Measurements from ENCODE around the gene SALL2. TPM values are rescaled to one million over a fixed set of nuclear protein-coding genes. Genes with fewer than 3 reads are reported as not detected.
A peak's percentile ranks its signal among the peaks of the same experiment; 100 is the strongest.

SALL2 gene
- 1 to 10 TPM in 2 of 6 experiments, under 1 TPM in 4; 0.40 to 2.9 (median 0.69) TPM for total RNA-seq
- long read RNA-seq: 0 reads

DNA sequence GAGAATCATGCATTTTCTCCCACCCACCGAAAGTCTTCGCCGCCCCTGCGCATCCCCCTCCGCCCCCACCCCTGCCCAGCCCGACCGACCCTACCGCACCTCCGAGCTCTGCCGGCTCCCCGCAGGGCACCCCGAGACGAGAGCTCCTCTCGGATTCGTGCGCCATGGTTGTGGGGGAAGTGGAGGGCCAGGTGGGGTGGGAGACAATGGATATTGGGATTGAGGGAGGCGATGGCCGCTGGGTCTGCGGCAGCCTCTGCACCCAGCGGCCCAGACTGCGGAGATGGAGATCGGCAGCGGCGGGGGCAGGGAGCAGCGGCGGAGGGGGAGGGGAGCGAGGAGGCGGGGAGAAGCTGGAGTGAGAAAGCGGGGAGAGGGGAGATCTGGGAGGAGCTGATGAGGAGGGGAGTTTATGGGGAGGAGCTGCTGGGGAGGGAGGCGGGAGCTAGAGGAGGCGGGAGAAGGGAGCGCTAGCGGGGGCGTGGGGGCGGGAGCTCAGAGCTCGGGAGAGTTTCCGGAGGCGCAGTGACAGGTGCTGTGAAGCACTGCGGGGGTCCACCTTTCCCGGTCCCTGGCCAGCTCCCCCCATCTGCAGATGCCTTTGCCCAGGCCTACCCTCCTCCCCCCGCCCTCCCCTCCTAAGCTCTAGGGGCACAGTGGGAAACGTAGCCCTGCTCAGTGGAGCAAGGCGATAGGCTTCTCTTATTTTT lies at the start of gene SALL2:
SALL2 (minus strand) TSS at position 385 of the 710 bp plus-strand sequence; CDS start at position 166, 219 bp downstream.
- intact Hi-C loops (cut with DNase I): no loop called here
- Histone ChIP-seq H3K36me3 (no peaks in the 10 kb centered on the region), H3K27ac (no peak within 1 kb of the TSS), H3K9me3 (no peaks in the 10 kb centered on the region), H3K27me3 (no peaks in the 10 kb centered on the region), H3K4me1 (no peaks in the 10 kb centered on the region), H3K4me3 (peak within 1 kb of the TSS; percentile 30 to 53 (median 45))
- TF ChIP-seq, protein P1, sequence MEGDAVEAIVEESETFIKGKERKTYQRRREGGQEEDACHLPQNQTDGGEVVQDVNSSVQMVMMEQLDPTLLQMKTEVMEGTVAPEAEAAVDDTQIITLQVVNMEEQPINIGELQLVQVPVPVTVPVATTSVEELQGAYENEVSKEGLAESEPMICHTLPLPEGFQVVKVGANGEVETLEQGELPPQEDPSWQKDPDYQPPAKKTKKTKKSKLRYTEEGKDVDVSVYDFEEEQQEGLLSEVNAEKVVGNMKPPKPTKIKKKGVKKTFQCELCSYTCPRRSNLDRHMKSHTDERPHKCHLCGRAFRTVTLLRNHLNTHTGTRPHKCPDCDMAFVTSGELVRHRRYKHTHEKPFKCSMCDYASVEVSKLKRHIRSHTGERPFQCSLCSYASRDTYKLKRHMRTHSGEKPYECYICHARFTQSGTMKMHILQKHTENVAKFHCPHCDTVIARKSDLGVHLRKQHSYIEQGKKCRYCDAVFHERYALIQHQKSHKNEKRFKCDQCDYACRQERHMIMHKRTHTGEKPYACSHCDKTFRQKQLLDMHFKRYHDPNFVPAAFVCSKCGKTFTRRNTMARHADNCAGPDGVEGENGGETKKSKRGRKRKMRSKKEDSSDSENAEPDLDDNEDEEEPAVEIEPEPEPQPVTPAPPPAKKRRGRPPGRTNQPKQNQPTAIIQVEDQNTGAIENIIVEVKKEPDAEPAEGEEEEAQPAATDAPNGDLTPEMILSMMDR (IDR thresholded peaks at IDR 0.05): no peak
- no peak for TF ChIP-seq POLR2A (IDR thresholded peaks at IDR 0.05)
- peak; percentile 77 to 93 (median 89) for ATAC-seq
- peak; percentile 57 to 67 (median 59) for DNase-seq
- under 1% methylated on average over 23 of the region's 43 CpGs for WGBS (ENCODE audit: insufficient coverage, low coverage, low lambda C conversion rate, missing lambda C conversion rate)

DNA sequence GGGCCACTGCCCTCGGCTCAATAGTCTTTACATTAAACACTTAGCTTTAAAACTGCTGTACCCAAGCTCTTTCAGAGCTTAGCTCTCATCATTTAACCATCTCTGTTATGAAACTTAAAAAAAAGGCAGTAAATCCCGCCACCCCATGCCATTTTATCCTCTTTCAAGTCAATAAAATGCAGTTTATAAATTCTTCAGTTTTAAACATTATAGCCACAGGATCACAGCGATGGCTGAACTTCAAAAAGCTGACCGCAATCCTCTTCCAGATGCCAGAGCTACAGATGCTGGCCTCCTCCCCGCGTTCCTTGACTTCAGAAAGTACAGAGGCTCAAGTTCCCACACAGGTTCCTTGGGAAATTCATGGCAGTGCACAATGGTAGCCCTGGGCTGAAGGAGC lies 49.5 kb upstream of the SALL2 start:
- ATAC-seq: no peak
- whole genome bisulfite sequencing (ENCODE audit: insufficient coverage, low coverage, low lambda C conversion rate, missing lambda C conversion rate): 77% methylated on average over 6 of the region's 6 CpGs

DNA sequence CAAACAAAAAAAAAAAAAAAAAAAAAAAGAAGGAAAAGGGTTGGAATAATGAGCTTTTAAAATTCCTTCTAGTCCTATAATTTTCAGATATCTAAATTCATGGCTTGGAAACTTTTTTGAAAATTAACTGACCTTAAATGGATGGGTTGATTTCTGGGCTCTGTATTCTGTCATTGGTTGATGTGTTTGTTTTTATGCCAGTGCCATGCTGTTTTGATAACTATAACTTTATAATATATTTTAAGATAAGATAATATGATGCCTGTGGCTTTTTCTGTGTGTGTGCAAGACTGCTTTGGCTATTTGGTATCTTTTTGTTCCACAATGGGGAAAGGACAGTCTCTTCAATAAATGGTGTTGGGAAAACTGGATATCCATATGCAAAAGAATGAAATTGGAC lies 46.5 kb upstream of the SALL2 start:
- DNase-seq (no peak), ATAC-seq (no peak)
- no peaks in the 10 kb centered on the region for H3K27me3 ChIP-seq
- no peak overlapping the region for H3K4me3 ChIP-seq
- no peaks in the 10 kb centered on the region for H3K9me3 ChIP-seq
- intact Hi-C loops (cut with DNase I): no loop called here
- H3K4me1 ChIP-seq: no peaks in the 10 kb centered on the region
- no peaks in the 10 kb centered on the region for H3K36me3 ChIP-seq
- no peak overlapping the region for H3K27ac ChIP-seq
- TF ChIP-seq POLR2A (IDR thresholded peaks at IDR 0.05): no peak
- TF ChIP-seq, protein P1 (IDR thresholded peaks at IDR 0.05): no peak

More for the DNA sequence above, 49.5 kb upstream of the SALL2 start:
- H3K4me1 ChIP-seq: no peaks in the 10 kb centered on the region
- no peak for DNase-seq
- no peaks in the 10 kb centered on the region for H3K36me3 ChIP-seq
- no peaks in the 10 kb centered on the region for H3K9me3 ChIP-seq
- intact Hi-C loops (cut with DNase I): no loop called here
- no peaks in the 10 kb centered on the region for H3K27me3 ChIP-seq
- TF ChIP-seq POLR2A (IDR thresholded peaks at IDR 0.05): no peak
- TF ChIP-seq, protein P1 (IDR thresholded peaks at IDR 0.05): no peak
- no peak overlapping the region for H3K4me3 ChIP-seq
- no peak overlapping the region for H3K27ac ChIP-seq

DNA sequence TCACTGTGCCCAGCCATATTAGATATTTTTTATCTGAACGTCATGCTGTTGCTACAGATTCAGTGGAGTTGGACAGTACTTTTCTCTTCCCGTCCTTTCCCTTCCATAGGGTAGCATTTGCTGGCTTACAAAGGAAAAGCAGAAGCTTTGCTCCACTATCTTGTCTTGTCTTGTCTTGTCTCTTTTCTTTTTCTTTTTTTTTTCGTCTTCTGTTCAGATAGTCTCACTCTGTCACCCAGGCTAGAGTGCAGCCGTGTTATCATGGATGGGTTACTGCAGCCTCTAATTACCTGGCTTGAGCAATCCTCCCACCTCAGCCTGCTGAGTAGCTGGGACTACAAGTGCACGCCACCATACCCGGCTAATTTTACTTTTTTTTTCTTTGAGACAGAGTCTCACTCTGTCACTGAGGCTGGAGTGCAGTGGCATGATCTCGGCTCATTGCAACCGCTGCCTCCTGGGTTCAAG lies 32.6 kb upstream of the SALL2 start:
- H3K4me1 ChIP-seq: peaks cover 0 to 5% (median 0%) of the 10 kb centered on the region in 4 donors
- no peak for TF ChIP-seq POLR2A (IDR thresholded peaks at IDR 0.05)
- ATAC-seq: no peak
- no peaks in the 10 kb centered on the region for H3K9me3 ChIP-seq
- 71% methylated on average over 5 of the region's 8 CpGs for WGBS (ENCODE audit: insufficient coverage, low coverage, low lambda C conversion rate, missing lambda C conversion rate)
- intact Hi-C loops (cut with DNase I): loop anchor here in 1 of 2 donors (10.0 kb wide), 1 partner anchor 64 kb away; no protein-coding TSS in a partner anchor
- no peaks in the 10 kb centered on the region for H3K36me3 ChIP-seq
- no peak for DNase-seq
- H3K27me3 ChIP-seq: no peaks in the 10 kb centered on the region
- no peak overlapping the region for H3K27ac ChIP-seq
- H3K4me3 ChIP-seq: no peak overlapping the region
